Liver (tissue), 9 donors: ENCODE measurements around the gene CACNA2D1. TPM values are rescaled to one million over a fixed set of nuclear protein-coding genes. Genes with fewer than 3 reads are reported as not detected.

Experiments
- DNase-seq: peaks from one replicate; pipeline ENCODE4 v3.0.0-alpha.2; 2017; ENCODE audit warnings: low spot score
- H3K27ac ChIP-seq, 2 donors: one replicate each; pipeline ENCODE4 v1.7.0; 2013; ENCODE audit warnings: inconsistent platforms in 2 of 2, low read length in 2 of 2, control low read depth in 1 of 2, low read depth in 1 of 2, mild to moderate bottlenecking in 1 of 2
- H3K27me3 ChIP-seq, 4 donors: one replicate each; pipeline versions ENCODE4 v1.6.1 to v1.7.0; 2013; ENCODE audit warnings: low read length in 3 of 4, inconsistent platforms in 1 of 4, mild to moderate bottlenecking in 1 of 4, moderate library complexity in 1 of 4; ENCODE audit not compliant: control insufficient read depth in 4 of 4, insufficient read depth in 4 of 4
- H3K36me3 ChIP-seq, 4 donors: one replicate each; pipeline versions ENCODE4 v1.6.1 to v1.7.0; 2013; ENCODE audit warnings: low read length in 3 of 4, mild to moderate bottlenecking in 3 of 4, low read depth in 1 of 4, moderate library complexity in 1 of 4; ENCODE audit not compliant: control insufficient read depth in 4 of 4, insufficient read depth in 3 of 4
- H3K4me1 ChIP-seq, 4 donors: one replicate each; pipeline versions ENCODE4 v1.6.1 to v1.7.0; 2013; ENCODE audit warnings: low read length in 3 of 4, mild to moderate bottlenecking in 3 of 4, moderate library complexity in 1 of 4; ENCODE audit not compliant: control insufficient read depth in 4 of 4, insufficient read depth in 4 of 4
- H3K4me3 ChIP-seq, 3 donors: one replicate each; pipeline versions ENCODE4 v1.6.1 to v1.7.0; 2013; ENCODE audit warnings: low read length in 3 of 3, control low read depth in 1 of 3, low read depth in 1 of 3, mild to moderate bottlenecking in 1 of 3
- H3K9ac ChIP-seq, 2 donors: one replicate each; pipeline ENCODE4 v1.7.0; 2013; ENCODE audit warnings: low read length in 2 of 2, mild to moderate bottlenecking in 2 of 2, moderate library complexity in 2 of 2, control low read depth in 1 of 2, low read depth in 1 of 2
- H3K9me3 ChIP-seq, 4 donors: one replicate each; pipeline versions ENCODE4 v1.6.1 to v1.7.0; 2013; ENCODE audit warnings: low read length in 3 of 4; ENCODE audit not compliant: control insufficient read depth in 4 of 4
- EGR1 ChIP-seq, 2 donors: IDR thresholded peaks; 2 replicates each; pipeline ENCODE4 v1.6.1; 2016 to 2018; ENCODE audit warnings: antibody characterized with exemption in 2 of 2, low read depth in 2 of 2
- FOXA1 ChIP-seq: IDR thresholded peaks from 2 replicates; pipeline ENCODE4 v1.6.1; 2016; ENCODE audit warnings: antibody characterized with exemption
- FOXA2 ChIP-seq: IDR thresholded peaks from 2 replicates; pipeline ENCODE4 v1.6.1; 2016; ENCODE audit warnings: antibody characterized with exemption
- GABPA ChIP-seq, 2 donors: IDR thresholded peaks in 1 of 2; conservative IDR thresholded peaks in 1 of 2; 2 replicates each; pipeline ENCODE4 v1.6.1; 2016; ENCODE audit warnings: antibody characterized with exemption in 2 of 2, mild to moderate bottlenecking in 1 of 2, moderate library complexity in 1 of 2
- HNF4A ChIP-seq, 2 donors: conservative IDR thresholded peaks; 2 replicates each; pipeline ENCODE4 v1.6.1; 2016; ENCODE audit warnings: antibody characterized with exemption in 2 of 2, mild to moderate bottlenecking in 2 of 2
- HNF4G ChIP-seq: IDR thresholded peaks from 2 replicates; pipeline ENCODE4 v1.6.1; 2016; ENCODE audit warnings: antibody characterized with exemption
- JUND ChIP-seq, 2 donors: IDR thresholded peaks; 2 replicates each; pipeline ENCODE4 v1.6.1; 2016; ENCODE audit warnings: antibody characterized with exemption in 2 of 2
- NR2F2 ChIP-seq: IDR thresholded peaks from 2 replicates; pipeline ENCODE4 v1.6.1; 2016; ENCODE audit warnings: antibody characterized with exemption
- RAD21 ChIP-seq, 2 donors: IDR thresholded peaks; 2 replicates each; pipeline ENCODE4 v1.6.1; 2016; ENCODE audit warnings: antibody characterized with exemption in 2 of 2, mild to moderate bottlenecking in 2 of 2
- RXRA ChIP-seq, 2 donors: IDR thresholded peaks; 2 replicates each; pipeline ENCODE4 v1.6.1; 2017 to 2018; ENCODE audit warnings: antibody characterized with exemption in 2 of 2, mild to moderate bottlenecking in 1 of 2
- SP1 ChIP-seq: IDR thresholded peaks from 2 replicates; pipeline ENCODE4 v1.6.1; 2018; ENCODE audit warnings: antibody characterized with exemption, mild to moderate bottlenecking
- TAF1 ChIP-seq: conservative IDR thresholded peaks from 2 replicates; pipeline ENCODE4 v1.6.1; 2016; ENCODE audit warnings: antibody characterized with exemption, mild to moderate bottlenecking
- YY1 ChIP-seq: IDR thresholded peaks from 2 replicates; pipeline ENCODE4 v1.6.1; 2016; ENCODE audit warnings: antibody characterized with exemption, mild to moderate bottlenecking
- WGBS: extraction: QIAGEN DNeasy Blood & Tissue Kit; methylation state at CpG from one replicate; pipeline ENCODE4 v1.1.7; 2013; 5-methylcytosine and 5-hydroxymethylcytosine counted together
- polyA plus RNA-seq, 2 donors: library from polyadenylated mRNA; stranded (reverse) in 1 of 2; unstranded in 1 of 2; fragments of 200-250 nt in 1 of 2; fragments of >200 nt in 1 of 2; fragmentation: Nextera tagmentation in 1 of 2; extraction: Ambion mirVana in 1 of 2; gene quantifications; one replicate each; pipeline versions ENCODE4 v1.2.1 to v1.2.3, GENCODE V29; 2013 to 2015
- total RNA-seq, 2 donors: library from RNA; depleted of rRNA; stranded (reverse); fragments of >200 nt; gene quantifications; one replicate each; pipeline ENCODE4 v1.2.3, GENCODE V29; 2014
- TF ChIP-seq, protein P1 (sequence below): fragments of 150-350 bp; IDR thresholded peaks from 2 replicates; pipeline ENCODE4 v1.5.1; 2017; ENCODE audit warnings: improper control_type of control experiment, low read depth, low read length; ENCODE audit not compliant: missing input control
- TF ChIP-seq, protein P2 (sequence below): IDR thresholded peaks from 2 replicates; pipeline ENCODE4 v1.6.1; 2016; ENCODE audit warnings: antibody characterized with exemption, mild to moderate bottlenecking
- TF ChIP-seq, protein P3 (sequence below): IDR thresholded peaks from 2 replicates; pipeline ENCODE4 v1.6.1; 2016; ENCODE audit warnings: antibody characterized with exemption
- TF ChIP-seq, protein P4 (sequence below): IDR thresholded peaks from 2 replicates; pipeline ENCODE4 v1.6.1; 2016; ENCODE audit warnings: antibody characterized with exemption
- TF ChIP-seq, protein P5 (sequence below): IDR thresholded peaks from 2 replicates; pipeline ENCODE4 v1.6.1; 2016; ENCODE audit warnings: antibody characterized with exemption
- donor health status: healthy.
- donor health status: healthy.
- donor health status: healthy.
- donor health status: healthy.
- donor health status: healthy.

CACNA2D1 gene
- total and polyA plus RNA-seq, 4 donors: 0.42 to 2.3 (median 0.94) TPM

DNA sequence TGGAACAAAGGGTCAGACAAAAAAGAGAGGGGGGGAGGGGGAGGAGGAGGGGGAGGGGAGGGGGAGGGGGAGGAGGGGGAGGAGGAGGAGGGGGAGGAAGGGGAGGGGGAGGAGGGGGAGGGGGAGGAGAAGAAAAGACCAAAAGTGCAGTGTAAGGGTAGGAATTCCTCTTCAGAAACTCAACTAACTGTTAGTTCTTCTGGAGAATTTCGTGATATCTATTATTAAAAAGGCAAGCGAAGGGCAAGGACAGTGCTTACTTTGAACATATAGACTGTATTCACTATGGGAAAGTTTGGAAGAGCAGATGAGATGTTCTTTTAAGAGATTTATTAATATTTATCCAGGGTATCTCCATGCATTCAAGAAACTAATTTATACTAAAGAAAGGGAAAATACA is 258.1 kb downstream of the CACNA2D1 start:
- H3K27ac ChIP-seq: no peak overlapping the region
- 74% methylated on average over 2 of the region's 2 CpGs for WGBS
- no peak overlapping the region for H3K4me3 ChIP-seq
- DNase-seq: no peak
- no peaks in the 10 kb centered on the region for H3K36me3 ChIP-seq
- no peak overlapping the region for H3K9ac ChIP-seq
- H3K27me3 ChIP-seq: no peaks in the 10 kb centered on the region
- no peaks in the 10 kb centered on the region for H3K9me3 ChIP-seq
- H3K4me1 ChIP-seq: no peaks in the 10 kb centered on the region
- TF ChIP-seq, protein P1, sequence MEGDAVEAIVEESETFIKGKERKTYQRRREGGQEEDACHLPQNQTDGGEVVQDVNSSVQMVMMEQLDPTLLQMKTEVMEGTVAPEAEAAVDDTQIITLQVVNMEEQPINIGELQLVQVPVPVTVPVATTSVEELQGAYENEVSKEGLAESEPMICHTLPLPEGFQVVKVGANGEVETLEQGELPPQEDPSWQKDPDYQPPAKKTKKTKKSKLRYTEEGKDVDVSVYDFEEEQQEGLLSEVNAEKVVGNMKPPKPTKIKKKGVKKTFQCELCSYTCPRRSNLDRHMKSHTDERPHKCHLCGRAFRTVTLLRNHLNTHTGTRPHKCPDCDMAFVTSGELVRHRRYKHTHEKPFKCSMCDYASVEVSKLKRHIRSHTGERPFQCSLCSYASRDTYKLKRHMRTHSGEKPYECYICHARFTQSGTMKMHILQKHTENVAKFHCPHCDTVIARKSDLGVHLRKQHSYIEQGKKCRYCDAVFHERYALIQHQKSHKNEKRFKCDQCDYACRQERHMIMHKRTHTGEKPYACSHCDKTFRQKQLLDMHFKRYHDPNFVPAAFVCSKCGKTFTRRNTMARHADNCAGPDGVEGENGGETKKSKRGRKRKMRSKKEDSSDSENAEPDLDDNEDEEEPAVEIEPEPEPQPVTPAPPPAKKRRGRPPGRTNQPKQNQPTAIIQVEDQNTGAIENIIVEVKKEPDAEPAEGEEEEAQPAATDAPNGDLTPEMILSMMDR: no peak
- no peak for TF ChIP-seq NR2F2
- no peak for TF ChIP-seq SP1
- TF ChIP-seq YY1: no peak
- TF ChIP-seq, protein P2, sequence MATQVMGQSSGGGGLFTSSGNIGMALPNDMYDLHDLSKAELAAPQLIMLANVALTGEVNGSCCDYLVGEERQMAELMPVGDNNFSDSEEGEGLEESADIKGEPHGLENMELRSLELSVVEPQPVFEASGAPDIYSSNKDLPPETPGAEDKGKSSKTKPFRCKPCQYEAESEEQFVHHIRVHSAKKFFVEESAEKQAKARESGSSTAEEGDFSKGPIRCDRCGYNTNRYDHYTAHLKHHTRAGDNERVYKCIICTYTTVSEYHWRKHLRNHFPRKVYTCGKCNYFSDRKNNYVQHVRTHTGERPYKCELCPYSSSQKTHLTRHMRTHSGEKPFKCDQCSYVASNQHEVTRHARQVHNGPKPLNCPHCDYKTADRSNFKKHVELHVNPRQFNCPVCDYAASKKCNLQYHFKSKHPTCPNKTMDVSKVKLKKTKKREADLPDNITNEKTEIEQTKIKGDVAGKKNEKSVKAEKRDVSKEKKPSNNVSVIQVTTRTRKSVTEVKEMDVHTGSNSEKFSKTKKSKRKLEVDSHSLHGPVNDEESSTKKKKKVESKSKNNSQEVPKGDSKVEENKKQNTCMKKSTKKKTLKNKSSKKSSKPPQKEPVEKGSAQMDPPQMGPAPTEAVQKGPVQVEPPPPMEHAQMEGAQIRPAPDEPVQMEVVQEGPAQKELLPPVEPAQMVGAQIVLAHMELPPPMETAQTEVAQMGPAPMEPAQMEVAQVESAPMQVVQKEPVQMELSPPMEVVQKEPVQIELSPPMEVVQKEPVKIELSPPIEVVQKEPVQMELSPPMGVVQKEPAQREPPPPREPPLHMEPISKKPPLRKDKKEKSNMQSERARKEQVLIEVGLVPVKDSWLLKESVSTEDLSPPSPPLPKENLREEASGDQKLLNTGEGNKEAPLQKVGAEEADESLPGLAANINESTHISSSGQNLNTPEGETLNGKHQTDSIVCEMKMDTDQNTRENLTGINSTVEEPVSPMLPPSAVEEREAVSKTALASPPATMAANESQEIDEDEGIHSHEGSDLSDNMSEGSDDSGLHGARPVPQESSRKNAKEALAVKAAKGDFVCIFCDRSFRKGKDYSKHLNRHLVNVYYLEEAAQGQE: no peak
- TF ChIP-seq, protein P3, sequence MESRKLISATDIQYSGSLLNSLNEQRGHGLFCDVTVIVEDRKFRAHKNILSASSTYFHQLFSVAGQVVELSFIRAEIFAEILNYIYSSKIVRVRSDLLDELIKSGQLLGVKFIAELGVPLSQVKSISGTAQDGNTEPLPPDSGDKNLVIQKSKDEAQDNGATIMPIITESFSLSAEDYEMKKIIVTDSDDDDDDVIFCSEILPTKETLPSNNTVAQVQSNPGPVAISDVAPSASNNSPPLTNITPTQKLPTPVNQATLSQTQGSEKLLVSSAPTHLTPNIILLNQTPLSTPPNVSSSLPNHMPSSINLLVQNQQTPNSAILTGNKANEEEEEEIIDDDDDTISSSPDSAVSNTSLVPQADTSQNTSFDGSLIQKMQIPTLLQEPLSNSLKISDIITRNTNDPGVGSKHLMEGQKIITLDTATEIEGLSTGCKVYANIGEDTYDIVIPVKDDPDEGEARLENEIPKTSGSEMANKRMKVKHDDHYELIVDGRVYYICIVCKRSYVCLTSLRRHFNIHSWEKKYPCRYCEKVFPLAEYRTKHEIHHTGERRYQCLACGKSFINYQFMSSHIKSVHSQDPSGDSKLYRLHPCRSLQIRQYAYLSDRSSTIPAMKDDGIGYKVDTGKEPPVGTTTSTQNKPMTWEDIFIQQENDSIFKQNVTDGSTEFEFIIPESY: no peak
- TF ChIP-seq GABPA (IDR thresholded peaks at IDR 0.05 in 1 of 2, conservative IDR thresholded peaks at IDR 0.05 in 1 of 2): no peak
- no peak for TF ChIP-seq JUND (IDR thresholded peaks at IDR 0.05)
- no peak for TF ChIP-seq FOXA2
- TF ChIP-seq TAF1: no peak
- TF ChIP-seq EGR1 (IDR thresholded peaks at IDR 0.05; ENCODE audit: low read depth in 2 of 2): no peak
- no peak for TF ChIP-seq HNF4A (conservative IDR thresholded peaks at IDR 0.05)
- TF ChIP-seq RXRA (IDR thresholded peaks at IDR 0.05): no peak
- TF ChIP-seq RAD21 (IDR thresholded peaks at IDR 0.05): no peak
- TF ChIP-seq, protein P4, sequence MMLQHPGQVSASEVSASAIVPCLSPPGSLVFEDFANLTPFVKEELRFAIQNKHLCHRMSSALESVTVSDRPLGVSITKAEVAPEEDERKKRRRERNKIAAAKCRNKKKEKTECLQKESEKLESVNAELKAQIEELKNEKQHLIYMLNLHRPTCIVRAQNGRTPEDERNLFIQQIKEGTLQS: no peak
- no peak for TF ChIP-seq HNF4G
- TF ChIP-seq FOXA1: no peak
- TF ChIP-seq, protein P5, sequence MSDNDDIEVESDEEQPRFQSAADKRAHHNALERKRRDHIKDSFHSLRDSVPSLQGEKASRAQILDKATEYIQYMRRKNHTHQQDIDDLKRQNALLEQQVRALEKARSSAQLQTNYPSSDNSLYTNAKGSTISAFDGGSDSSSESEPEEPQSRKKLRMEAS: no peak
